ENCODE measurements around the gene S1PR3.

- no peak for TF ChIP-seq CTCF (IDR thresholded peaks at IDR 0.05; ENCODE audit: low read length)
- no peak for TF ChIP-seq EZH2 (optimal IDR thresholded peaks at IDR 0.05; ENCODE audit: low read depth, low read length)
These were observed 22.9 kb downstream of the S1PR3 start for GRCh38 chr9:89014153-89014552.
